IMR-90 (cell line): Measurements from ENCODE around the gene ZNF213.

Experiments
- CEBPB ChIP-seq: IDR thresholded peaks from 2 replicates; pipeline ENCODE4 v1.6.1; 2012; ENCODE audit warnings: low read depth, low read length, improper control_type of control experiment
- FOS ChIP-seq: fragments of 150-350 bp; IDR thresholded peaks from 2 replicates; pipeline ENCODE4 v1.6.1; 2016; ENCODE audit warnings: low read depth, low read length
- MAZ ChIP-seq: IDR thresholded peaks from 2 replicates; pipeline ENCODE4 v1.6.1; 2012; ENCODE audit warnings: low read depth, mild to moderate bottlenecking, low read length, improper control_type of control experiment, moderate library complexity, borderline replicate concordance
- POLR2A ChIP-seq: IDR thresholded peaks from 2 replicates; pipeline ENCODE4 v1.6.1; 2012; ENCODE audit warnings: mild to moderate bottlenecking, low read depth, low read length
- RCOR1 ChIP-seq: IDR thresholded peaks from 2 replicates; pipeline ENCODE4 v1.6.1; 2012; ENCODE audit warnings: mild to moderate bottlenecking, low read length, improper control_type of control experiment; ENCODE audit not compliant: insufficient replicate concordance
- SMC3 ChIP-seq: fragments of 150-350 bp; IDR thresholded peaks from 2 replicates; pipeline ENCODE4 v1.6.1; 2016; ENCODE audit warnings: low read depth, mild to moderate bottlenecking, antibody characterized with exemption, low read length, moderate library complexity
- TF ChIP-seq, protein P1 (sequence below): conservative IDR thresholded peaks from 2 replicates; pipeline ENCODE4 v1.5.1; 2012; ENCODE audit warnings: mild to moderate bottlenecking, low read depth, low read length, improper control_type of control experiment
- TF ChIP-seq, protein P2 (sequence below): fragments of 150-350 bp; IDR thresholded peaks from 2 replicates; pipeline ENCODE4 v1.6.1; 2017; ENCODE audit warnings: mild to moderate bottlenecking, antibody characterized with exemption, low read length, low read depth
- TF ChIP-seq, protein P3 (sequence below): fragments of 150-350 bp; IDR thresholded peaks from 2 replicates; pipeline ENCODE4 v1.6.1; 2016; ENCODE audit warnings: low read depth, mild to moderate bottlenecking, low read length, moderate library complexity, borderline replicate concordance

DNA sequence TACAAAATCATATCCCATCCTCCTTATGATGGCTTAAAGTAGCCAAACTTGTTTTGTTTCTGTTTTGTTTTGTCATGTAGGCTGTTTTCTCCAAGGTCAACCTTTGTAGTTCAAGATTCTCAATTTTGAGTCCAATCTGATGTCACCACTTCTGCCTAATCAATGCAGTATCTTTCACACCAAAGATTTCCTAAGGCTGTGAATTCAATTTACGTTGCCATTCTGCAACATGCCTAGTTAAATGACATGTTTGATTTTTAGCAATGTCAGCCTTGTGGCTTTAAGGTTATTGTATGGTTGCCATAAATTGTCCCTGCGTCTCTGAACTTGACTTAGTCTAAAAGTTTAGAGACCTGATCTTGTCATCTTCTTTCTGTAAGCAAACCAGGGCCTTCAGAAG is 20.4 kb downstream of the ZNF213 start:
- TF ChIP-seq CEBPB (no peak), POLR2A (no peak), MAZ (no peak), RCOR1 (no peak), FOS (no peak), SMC3 (no peak)
- TF ChIP-seq, protein P1, sequence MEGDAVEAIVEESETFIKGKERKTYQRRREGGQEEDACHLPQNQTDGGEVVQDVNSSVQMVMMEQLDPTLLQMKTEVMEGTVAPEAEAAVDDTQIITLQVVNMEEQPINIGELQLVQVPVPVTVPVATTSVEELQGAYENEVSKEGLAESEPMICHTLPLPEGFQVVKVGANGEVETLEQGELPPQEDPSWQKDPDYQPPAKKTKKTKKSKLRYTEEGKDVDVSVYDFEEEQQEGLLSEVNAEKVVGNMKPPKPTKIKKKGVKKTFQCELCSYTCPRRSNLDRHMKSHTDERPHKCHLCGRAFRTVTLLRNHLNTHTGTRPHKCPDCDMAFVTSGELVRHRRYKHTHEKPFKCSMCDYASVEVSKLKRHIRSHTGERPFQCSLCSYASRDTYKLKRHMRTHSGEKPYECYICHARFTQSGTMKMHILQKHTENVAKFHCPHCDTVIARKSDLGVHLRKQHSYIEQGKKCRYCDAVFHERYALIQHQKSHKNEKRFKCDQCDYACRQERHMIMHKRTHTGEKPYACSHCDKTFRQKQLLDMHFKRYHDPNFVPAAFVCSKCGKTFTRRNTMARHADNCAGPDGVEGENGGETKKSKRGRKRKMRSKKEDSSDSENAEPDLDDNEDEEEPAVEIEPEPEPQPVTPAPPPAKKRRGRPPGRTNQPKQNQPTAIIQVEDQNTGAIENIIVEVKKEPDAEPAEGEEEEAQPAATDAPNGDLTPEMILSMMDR, result no peak
- TF ChIP-seq, protein P2, sequence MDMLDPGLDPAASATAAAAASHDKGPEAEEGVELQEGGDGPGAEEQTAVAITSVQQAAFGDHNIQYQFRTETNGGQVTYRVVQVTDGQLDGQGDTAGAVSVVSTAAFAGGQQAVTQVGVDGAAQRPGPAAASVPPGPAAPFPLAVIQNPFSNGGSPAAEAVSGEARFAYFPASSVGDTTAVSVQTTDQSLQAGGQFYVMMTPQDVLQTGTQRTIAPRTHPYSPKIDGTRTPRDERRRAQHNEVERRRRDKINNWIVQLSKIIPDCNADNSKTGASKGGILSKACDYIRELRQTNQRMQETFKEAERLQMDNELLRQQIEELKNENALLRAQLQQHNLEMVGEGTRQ, result no peak
- TF ChIP-seq, protein P3, sequence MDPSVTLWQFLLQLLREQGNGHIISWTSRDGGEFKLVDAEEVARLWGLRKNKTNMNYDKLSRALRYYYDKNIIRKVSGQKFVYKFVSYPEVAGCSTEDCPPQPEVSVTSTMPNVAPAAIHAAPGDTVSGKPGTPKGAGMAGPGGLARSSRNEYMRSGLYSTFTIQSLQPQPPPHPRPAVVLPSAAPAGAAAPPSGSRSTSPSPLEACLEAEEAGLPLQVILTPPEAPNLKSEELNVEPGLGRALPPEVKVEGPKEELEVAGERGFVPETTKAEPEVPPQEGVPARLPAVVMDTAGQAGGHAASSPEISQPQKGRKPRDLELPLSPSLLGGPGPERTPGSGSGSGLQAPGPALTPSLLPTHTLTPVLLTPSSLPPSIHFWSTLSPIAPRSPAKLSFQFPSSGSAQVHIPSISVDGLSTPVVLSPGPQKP, result no peak
